ENCODE results near the gene TRPM6.

GRCh38 chr9:74908665-74909064, 20.9 kb upstream of the TRPM6 start:
- TF ChIP-seq EZH2 (IDR thresholded peaks at IDR 0.05; ENCODE audit: insufficient read depth, poor library complexity, severe bottlenecking) (no peak), EZH2phosphoT487 (IDR thresholded peaks at IDR 0.05; ENCODE audit: insufficient read depth, low read depth) (no peak)
